Fibroblast of skin of right quadriceps (primary cell): ENCODE measurements around the gene FAM222B.
"Not testable (repeated sequence)": the region's sequence is repeated elsewhere in the genome, so short reads cannot be mapped to it uniquely, and the experiment has no call there.

Experiments used
- DNase-seq: peaks from one replicate; pipeline ENCODE4 v3.0.0-alpha.2; 2013

The FAM222B gene

DNA sequence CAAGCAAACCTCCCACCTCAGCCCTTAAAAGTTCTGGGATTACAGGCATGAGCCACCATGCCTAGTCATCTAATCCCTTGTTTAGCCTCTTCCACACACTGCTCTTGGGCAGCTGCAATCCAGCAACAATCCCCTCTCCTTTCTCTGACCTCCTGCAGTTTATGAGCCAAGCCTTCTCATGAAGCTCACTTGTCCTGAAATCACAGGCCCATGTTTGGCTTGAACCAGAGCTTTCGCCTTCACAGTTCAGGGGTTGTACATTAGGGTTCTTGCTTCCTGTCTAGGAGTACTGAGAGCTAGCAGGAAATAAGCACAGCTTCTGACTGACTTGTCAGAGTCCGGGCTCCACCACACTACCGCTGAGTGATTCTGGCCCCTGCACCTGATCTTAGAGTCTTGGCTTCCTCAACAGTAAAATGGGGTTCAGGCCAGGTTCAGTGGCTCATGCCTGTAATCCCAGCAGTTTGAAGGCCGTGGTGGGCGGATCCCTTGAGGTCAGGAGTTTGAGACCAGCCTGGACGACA, 28.5 kb upstream of the FAM222B start:
- DNase-seq, result no peak

DNA sequence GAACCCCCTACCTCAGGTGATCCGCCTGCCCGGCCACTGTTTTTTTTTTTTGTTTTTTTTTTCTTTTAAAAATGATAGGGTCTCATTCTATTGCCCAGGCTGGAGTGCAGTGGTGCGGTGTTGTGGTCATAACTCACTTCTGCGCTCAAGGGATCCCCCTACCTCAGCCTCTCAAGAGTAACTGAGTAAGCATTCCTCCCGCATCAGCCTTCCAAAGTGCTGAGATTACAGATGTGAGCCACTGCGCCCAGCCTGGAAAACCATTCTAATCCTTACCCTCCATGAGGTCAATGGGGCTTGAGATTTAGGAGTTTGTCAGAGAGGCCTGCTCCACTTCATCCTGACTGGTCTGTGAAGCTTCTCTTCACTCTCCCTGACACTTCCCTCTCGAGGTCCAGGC, 24.7 kb upstream of the FAM222B start:
- DNase-seq, result no peak

DNA sequence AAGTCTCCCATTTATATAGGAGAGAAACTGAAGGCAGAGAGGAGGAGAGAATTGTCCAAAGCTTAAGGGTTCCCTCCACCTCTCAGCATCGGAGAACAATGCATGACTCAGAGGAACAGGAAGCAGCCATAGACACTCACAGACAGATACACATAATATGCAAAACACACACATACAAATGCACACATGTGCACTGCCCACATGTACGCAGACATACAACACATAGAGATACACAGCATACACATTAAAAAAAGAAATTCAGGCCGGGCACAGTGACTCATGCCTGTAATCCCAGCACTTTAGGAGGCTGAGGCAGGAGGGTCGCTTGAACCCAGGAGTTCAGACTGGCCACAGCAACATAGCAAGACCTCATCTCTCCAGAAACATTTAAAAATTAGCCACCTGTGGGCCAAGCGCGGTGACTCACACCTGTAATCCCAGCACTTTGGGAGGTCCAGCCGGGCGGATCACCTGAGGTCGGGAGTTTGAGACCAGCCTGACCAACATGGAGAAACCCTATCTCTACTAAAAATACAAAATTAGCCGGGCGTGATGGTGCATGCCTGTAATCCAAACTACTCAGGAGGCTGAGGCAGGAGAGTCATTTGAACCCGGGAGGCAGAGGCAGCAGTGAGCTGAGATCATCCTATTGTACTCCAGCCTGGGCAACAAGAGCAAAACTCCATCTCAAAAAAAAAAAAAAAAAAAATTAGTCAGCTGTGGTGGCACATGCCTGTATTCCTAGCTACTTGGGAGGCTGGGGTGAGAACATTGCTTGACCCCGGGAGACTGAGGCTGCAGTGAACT, 23.6 kb upstream of the FAM222B start:
- DNase-seq, result peak; percentile 17

DNA sequence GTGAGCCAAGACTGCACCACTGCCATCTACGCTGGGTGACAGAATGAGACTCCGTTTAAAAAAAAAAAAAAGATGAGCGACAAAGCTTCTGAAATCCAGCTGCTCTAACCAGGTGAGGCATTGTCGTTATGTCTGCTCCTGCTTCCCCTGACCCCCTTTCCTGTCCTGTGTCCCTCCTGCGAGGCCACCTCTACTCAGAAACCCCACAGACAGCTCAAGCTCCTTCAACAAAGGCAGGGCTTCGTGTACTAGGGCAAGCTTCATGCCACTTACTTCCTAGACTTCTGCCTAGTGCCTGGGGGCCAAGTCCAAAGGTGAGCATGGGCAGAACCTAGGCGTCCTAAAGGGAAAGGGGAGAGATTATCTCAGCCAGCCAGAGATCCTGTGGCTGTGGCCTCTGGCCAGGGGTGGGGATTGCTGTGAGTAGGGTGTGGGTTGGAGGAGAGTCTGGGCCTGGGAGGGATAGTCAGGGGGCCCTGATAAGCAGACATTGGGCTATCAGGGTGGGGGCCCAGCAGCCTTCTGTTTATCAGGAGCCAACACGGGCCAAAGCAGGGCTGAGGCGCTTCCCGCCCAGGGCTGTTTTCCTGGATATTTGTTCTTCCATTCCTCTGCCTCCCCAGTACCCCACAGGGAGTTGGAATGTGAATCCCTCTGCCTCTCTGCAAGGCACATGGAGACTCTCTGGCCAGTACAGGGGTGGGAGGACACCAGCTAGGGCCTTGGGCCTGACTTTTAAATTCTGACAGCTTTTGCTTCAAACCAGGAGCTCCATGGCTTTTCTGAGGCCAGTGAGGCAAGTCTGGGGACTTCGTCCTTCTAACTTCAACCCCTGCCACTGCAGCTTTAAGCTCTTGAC, 22.6 kb upstream of the FAM222B start:
- no peak for DNase-seq

DNA sequence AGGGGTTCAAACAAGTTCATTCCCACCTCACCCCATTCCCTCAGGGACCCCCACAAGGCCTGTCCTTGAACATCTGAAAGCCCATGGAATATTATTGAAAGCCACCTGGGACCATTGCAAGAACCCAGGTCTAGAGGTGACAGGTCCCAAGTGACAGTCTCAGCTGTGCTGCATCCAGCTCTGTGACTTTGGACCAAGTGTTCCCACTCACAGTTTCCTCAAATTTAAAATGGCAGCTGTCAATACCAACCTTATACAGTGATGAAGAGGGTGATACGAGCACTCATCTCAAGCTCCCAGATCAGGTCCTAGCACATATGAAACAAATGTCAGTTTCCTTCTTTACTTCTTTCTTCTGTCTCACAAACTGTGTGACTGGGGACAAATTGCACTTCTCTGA, 21.4 kb upstream of the FAM222B start:
- no peak for DNase-seq

DNA sequence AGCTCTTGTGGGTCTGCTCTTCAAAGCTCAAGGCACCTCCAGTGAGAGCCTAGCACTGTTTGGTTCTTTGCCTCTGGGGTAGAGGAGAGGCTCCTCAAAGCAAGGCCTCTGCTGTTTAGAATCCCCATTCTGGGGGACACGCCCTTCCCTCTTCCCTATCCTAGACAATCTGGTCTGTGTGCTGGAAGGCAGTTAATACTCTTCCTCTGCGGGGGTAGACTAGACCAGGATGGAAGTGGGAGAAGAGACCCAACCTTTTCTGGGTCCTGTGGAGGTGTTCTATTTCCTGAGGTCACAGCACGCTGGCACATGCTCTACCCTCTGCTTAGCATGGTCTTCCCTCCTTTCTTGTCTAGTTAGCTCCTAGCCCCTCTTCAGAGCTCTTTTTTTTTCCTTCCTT, 20.0 kb upstream of the FAM222B start:
- DNase-seq, result no peak

DNA sequence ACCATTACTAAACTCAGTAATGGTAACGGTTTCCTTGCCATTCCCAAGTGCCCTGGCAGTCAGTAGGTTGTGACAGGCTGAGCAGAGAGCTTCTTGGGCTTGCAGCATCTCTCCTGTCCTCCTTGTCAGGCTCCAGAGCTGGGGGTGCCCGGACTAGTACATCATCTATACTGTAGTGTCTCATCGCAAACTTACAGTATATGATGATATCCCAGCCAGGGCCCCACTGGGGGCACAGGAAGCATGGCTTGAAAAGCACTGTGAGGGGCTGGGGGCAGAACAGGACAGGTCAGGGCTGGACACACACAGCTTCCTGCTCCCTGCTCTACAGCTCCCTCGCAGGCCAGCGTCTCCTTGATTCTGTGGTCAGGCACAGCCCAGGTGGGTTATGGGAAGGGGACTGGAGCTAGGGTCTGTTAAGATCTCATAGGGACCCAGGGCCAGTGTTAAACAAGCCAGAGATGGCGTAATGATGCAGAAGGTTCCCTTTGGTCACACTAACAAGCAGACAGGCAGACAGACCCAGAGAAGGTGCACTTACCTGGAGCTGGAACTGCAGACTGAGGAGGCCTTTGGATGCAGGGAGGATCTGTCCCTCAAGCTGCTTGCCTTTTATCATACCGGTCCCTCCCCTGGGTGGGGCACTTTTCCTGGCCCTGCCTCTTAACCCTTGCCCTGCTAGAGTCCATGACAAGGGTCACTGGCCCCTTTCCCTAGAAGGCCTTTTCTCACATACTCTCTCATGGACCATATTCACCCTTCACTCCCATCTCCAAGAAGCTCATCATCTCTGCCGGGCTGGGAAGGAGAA, 19.0 kb upstream of the FAM222B start:
- DNase-seq, result no peak

DNA sequence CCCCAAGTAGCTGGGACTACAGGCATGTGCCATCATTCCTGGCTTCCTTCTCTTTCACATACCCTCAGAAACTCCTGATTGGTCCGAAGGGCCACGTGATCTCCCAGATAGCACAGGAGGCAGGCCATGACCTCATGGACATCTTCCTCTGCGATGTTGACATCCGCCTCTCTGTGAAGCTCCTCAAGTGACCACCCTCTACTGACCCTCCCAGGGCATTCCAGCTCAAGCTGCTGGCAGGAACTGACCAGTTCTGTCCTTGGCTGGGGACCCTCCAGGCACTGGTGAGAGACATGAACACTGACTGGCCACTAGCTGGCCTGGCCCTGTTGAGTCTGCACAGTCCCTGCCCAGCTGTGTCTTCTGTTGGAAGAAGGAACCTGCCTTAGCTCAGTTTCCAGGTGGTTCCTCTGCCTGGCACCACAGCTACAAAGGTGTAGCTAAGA, 17.8 kb upstream of the FAM222B start:
- DNase-seq, result no peak

DNA sequence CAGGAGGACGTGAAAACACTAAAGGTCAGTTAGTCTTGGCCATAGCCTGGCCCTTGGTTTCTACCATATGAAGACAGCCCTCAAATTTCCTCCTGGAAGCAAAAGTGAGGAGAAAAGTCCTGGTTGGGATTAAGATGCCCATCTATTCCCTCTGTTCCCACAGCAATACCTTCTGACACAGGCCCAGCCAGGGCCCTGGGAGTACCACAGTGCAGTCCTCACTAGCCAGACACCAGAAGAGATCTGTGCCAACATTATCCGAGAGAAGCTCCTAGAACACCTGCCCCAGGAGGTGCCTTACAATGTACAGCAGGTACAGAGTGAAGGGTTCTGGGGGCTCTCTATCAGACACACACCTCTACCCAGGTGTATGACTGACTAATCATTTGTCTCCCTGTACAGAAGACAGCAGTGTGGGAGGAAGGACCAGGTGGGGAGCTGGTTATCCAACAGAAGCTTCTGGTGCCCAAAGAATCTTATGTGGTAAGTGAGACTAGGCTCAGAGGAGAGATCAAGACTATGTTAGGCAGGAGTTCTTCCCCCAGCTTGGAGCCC, 16.3 kb upstream of the FAM222B start:
- no peak for DNase-seq

DNA sequence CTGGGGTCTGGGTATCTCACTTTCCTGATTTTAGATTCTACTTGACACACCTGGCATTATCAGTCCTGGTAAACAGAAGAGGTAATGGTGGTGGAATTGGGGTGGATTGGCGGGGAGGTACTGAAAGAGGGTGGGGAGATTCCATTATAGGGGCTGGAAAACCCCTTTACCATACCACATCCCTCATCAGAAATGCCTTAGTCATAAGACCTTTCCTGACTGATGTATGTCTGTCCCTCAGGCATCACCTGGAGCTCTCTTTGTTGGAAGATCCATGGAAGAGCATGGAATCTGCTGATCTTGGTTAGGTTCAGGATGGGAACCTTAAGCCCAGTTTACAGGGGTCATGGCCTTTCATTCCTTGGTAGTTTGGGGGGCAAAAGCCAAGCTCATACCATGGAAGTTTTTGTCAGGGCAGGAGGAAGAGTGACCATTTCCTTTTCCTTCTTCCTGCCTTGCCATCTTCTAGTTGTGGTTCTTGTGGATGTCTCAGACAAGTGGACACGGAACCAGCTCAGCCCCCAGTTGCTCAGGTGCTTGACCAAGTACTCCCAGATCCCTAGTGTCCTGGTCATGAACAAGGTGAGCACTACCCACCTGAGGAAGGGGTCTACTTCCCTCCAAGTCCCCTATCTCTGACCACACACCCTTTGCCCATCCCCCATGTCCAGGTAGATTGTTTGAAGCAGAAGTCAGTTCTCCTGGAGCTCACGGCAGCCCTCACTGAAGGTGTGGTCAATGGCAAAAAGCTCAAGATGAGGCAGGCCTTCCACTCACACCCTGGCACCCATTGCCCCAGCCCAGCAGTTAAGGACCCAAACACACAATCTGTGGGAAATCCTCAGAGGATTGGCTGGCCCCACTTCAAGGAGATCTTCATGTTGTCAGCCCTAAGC, 15.6 kb upstream of the FAM222B start:
- no peak for DNase-seq

DNA sequence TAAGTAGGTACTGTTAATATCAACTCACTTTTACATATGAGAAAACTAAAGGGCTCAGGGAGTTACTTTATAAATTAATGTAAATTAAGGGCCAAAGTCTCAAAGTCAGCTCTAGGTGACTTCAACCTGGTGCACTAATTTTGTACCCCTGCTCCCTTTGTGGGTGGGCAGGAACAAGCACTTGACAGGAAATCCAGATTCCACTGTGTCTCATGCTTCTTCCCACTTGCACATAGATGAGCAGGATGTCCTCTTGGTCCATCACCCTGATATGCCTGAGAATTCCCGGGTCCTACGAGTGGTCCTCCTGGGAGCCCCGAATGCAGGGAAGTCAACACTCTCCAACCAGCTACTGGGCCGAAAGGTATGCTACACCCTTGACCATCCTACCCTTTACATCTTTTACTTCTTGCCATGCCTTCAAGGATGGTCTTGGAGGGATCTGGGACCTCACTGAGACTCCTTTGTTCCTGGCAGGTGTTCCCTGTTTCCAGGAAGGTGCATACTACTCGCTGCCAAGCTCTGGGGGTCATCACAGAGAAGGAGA, 13.5 kb upstream of the FAM222B start:
- no peak for DNase-seq

DNA sequence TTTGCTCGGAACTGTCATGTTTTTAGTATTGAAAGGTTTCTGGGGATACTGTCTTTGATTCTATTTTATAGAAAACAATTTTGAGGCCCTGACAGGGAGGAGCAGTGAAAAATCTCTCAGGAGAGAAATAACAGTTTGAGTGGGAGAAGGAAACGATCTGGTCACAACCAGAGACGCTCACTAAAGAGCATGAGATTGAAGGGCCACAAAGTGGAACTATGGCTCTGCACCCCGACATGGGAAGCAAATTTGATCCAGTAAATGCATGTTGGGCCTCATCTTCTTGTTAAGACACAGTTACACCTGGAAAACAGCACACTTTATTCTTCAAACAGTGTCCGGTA, 12.7 kb upstream of the FAM222B start:
- DNase-seq, result no peak

DNA sequence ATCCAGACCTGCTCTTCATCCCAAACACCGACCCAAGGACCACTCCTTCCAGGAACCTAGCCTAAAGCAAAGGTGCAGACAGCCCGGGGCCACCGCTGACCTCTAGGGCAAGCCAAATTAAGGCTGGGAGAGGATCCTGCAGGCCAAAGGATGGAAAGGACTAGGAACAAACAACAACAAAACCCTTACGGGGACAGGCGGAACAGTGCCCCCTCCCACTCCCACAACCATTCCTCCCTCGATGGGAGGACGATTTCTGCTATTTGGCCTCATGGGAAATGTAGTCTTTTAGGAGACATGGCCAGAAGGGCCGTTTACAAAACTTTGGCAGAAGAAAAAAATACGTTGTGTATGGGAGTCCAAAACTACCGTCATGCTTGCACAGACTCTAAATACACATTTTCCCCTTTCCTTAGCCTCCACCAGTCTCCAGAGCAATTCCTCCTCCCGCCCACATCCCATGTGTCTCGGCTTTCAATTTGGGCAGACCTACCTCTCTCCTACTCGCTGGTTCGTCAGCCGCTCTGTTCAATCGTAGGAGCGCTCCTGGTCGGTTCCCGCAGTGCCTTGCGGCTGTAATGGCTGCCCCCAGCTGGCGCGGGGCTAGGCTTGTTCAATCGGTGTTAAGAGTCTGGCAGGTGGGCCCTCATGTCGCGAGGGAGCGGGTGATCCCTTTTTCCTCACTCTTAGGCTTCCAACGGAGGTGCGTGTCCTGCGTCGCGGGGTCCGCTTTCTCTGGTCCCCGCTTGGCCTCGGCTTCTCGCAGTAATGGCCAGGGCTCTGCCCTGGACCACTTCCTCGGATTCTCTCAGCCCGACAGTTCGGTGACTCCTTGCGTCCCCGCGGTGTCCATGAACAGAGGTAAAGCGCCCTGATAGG, 12.1 kb upstream of the FAM222B start, which contains the start of gene ERAL1:
Gene ERAL1 (plus strand): TSS at position 560 of the 879 bp plus-strand sequence. CDS start 19 bp downstream, at position 579.
- DNase-seq, result peak; percentile 85

DNA sequence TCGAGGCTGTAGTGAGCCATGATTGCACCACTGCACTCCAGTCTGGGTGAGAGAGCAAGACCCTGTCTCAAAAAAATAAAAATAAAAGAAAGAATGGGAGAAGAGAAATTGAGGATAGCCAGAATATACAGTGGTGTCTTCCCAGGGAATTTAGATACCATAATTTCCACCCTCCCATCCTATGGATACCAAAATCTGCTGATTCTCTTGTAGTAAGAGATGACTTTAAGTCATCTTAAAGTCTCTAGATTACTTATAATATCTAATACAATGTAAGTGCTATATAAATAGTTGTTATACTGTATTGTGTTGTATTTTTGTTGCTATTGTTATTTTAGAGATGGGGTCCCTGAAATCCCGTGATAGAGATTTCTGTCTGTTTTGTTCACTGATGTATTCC, 10.7 kb upstream of the FAM222B start:
- no peak for DNase-seq

DNA sequence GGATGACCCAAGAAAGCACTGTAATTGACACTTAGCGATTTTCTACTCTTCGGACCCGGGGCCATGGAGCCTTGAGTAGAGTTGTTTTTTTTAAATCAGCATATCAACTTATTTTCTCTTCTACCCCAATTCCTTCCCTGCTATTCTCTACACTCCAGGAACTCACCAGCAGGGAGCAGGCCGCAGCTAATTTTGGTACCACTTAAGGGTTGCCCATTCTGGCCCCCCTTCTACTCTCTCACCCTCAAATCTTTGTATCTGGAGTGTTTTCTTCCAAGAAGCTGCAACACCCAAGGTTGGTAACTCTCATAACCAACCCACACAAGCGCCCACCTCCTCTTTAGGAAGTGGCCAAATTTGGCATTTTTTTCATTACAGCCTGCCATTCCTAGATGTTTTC, 6.7 kb upstream of the FAM222B start:
- DNase-seq, result no peak

DNA sequence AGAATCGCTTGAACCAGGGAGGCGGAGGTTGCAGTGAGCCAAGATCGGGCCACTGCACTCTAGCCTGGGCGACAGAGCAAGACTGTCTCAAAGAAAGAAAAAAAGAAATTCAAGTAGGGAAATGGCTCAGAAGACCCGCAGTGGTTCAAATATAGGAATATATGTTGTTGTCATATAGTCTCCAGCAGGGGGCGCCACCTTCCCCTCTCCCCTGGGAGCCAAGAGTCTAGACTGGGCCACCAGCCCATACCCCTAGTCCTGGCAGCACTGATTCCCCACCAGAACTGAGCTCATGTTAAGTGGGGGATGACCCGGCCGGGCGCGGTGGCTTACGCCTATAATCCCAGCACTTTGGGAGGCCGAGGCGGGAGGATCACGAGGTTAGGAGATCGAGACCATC, 6.1 kb upstream of the FAM222B start:
- not testable (repeated sequence) for DNase-seq

DNA sequence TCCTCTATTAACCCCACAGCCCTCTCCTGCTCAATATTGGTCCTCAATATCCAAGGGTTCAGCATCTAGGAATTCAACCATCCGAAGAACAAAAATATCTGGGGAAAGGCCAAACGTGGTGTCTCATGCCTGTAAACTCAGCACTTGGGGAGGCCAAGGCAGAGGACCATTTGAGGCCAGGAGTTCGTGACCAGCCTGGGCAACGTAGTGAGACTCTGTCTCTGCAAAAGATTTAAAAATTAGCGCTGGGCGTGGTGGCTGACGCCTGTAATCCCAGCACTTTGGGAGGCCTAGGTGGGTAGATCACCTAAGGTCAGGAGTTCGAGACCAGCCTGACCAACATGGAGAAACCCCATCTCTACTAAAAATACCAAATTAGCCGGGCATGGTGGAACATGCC, 4.1 kb upstream of the FAM222B start:
- not testable (repeated sequence) for DNase-seq

DNA sequence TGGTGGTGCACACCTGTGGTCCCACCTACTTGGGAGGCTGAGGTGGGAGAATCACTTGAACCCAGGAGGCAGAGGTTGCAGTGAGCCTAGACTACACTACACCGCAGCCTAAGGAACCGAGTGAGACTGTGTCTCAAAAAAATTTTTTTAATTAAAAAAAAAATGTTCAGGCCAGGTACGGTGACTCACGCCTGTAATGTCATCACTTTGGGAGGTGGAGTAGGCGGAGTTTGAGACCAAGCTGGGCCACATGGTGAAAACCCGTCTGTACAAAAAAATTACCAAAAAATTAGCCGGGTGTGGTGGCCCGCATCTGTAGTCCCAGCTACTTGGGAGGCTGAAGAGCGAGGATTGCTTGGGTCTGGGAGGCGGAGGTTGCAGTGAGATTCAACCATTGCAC, 3.6 kb upstream of the FAM222B start:
- DNase-seq, result no peak

DNA sequence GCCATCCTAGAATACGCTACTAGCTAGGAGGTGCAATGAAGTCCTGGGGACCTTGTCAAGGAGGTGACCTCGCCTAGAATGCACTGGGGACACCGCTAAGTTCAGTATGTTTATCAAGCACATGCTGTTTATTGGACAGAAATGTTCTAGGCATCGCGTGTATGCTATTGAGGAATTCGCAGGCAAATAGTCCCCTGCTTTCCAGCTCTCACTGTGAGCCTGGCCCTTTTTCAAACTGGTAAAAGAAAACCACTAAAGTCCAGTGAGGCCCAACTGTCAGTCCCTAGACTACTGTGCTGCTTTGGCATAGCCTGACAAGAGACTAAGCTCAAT, 1.2 kb upstream of the FAM222B start:
- DNase-seq, result no peak

DNA sequence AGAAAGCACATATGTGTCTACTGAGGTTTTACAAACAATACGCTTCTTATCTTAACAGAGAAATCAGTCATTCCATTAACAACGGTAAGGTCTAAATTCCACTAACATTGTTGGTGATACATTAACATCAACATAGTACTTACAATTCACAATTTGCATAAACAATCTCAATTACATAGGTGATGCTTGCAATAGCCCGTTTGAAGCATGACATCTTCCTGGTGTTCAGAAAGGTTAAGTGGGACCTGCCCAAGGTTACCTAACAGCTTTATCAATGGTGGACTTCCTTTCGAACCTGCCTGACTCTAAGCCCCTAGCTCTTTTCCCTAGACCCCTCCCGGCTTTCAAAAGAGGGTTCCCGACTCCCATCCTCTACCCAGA, 699 bp downstream of the FAM222B start:
- DNase-seq, result no peak
